HG02981 (cell line): ENCODE results near the gene PTEN.
"Not testable (repeated sequence)": the region's sequence is repeated elsewhere in the genome, so short reads cannot be mapped to it uniquely, and the experiment has no call there.

ENCODE experiments used
- ATAC-seq: cut with Tn5 transposase; IDR thresholded peaks from one replicate; pipeline ENCODE4 v1.9.1; 2021; ENCODE audit warnings: mild to moderate bottlenecking, moderate library complexity; ENCODE audit not compliant: unreplicated experiment

PTEN gene

DNA sequence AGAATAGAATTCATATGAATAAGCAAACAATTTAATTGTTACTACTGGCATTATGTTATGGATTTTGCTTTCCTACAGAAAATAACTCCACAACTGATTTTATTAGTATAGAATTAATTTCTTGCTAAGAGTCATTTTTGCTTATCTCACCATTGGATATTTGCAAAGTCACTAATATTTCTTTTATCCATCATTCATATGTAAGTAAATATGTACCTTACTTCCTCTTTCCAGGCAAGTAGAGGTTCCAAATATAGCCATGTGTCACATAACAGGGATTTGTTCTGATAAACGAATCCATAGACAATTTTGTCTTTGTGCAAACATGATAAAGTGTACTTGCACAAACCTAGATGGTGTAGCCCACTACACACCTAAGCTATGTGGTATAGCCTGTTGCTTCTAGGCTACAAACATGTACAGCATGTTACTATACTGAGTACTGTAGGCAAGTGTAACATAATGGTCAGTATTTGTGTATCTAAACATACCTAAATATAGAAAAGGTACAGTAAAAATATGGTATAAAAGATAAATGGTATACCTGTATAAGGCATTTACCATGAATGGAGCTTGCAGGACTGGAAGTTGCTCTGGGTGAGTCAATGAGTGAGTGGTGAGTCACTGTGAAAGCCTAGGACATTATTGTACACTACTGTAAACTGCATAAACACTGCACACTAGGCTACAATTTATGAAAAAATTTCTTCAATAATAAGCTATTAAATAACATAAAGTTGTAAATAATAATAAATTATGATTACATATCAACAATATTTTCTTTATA, 18.4 kb upstream of the PTEN start:
- no peak for ATAC-seq

GRCh38 chr10:87845624-87845998, 17.8 kb upstream of the PTEN start:
- no peak for ATAC-seq

DNA sequence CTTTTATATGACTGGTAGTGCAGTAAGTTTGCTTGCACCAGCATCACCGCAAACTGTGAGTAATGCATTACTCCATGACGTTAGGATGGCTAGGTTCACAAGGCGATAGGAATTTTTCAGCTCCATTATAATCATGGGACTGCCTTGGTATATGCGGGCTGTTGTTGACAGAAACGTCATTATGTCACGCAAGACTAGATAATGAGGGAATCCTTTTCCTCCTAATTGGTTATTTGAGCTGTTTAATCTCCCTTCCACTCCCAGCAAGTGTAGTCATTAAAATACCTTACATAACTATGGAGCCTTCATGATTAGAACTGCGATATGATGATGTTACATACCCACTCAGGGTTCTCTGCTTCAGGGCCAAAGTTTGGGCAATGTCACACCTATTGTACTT, 17.4 kb upstream of the PTEN start:
- no peak for ATAC-seq

- not testable (repeated sequence) for ATAC-seq
These were observed 16.7 kb upstream of the PTEN start for GRCh38 chr10:87846711-87847110.

DNA sequence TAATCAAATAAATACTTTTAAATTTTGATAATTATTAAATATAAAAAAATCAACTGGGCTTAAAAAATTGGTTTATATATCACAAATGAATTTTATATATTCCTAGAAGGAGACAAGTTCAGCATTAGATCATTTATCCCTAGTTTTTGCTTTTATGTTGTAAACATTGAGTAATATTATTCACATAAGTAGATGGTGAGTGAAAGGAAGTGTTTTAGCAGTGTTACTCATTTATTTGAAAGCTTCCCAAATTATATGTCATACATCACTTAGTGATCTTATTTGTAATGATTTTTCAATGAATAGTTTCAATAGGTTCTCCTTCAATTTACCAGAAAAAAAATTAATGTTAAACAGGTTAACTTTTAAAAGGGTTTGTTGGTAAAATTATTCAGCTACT, 15.9 kb upstream of the PTEN start:
- ATAC-seq = no peak

DNA sequence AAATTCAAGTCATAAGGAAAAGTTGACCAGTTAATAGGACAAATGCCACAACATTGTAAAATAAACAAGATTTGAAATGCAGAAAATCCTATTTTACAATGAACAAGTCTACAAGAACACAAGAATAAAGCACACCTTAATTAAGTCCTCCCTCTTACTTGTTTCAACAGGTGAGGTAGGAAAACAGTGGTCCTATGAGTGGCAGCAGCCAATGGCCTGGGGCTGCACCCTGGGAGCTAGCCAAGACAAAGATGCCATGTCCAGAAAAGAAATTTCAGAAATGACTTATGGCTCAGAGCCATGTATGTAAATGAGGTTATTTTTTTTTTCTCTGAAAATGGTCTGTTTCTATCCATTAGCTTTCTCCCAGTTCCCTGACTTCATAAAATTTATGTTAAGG, 14.4 kb upstream of the PTEN start:
- no peak for ATAC-seq

- peak; percentile 53 for ATAC-seq
These were observed 12.7 kb upstream of the PTEN start for GRCh38 chr10:87850742-87851205.

DNA sequence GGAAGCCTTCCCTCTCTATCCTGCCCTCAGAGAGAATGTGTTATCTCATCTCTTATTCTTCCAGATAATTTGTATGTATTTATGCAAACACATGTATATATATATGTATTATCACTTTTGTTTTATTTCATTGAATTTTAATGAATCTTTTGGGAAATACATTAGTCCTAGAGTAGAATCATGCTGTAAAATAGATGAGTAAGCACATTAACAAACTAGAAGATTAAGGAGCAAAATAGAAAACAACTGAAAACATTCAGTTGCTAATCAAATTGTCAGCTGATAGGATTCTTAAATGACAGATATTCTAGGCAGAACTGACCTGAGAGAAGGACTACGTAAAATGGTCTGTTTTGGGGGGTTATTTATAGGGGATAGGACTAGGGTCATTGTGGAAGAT, 11.3 kb upstream of the PTEN start:
- ATAC-seq = no peak

- ATAC-seq = not testable (repeated sequence)
These were observed 8.2 kb upstream of the PTEN start for GRCh38 chr10:87855247-87855646.

- ATAC-seq = not testable (repeated sequence)
These were observed 7.8 kb upstream of the PTEN start for GRCh38 chr10:87855665-87856064.

DNA sequence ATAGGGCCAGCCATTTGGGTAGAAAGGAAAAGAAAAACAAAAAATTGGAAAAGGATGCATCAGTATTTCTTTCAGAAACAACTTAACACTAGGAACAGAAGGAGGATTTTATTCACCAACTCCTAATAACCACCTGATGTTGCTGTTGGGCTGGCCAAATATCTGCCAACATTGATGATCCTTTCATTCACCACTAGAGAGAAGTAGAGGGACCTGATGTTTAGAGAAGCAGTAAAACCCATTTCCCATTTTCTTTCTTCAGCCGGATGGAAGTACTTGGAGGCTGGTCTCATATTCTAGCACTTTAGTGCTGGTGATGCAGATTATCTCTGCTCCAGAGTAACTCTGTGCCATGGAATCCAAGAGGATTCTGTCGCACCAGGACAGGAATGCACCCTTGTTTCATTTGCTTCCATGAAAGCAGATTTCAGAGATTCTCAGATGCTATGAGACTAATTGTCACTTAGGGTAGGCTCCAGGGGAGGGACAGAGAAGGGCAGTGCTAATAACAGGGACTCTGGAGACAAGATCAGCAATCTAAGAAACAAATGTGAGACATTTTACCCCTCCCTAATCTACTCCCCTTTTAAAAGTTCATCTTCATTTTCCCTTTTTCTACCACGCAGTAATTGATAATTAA, 3.1 kb upstream of the PTEN start:
- no peak for ATAC-seq

GRCh38 chr10:87860816-87861403, 2.5 kb upstream of the PTEN start:
- ATAC-seq = no peak

GRCh38 chr10:87861566-87861952, 1.9 kb upstream of the PTEN start:
- peak; percentile 15 for ATAC-seq

DNA sequence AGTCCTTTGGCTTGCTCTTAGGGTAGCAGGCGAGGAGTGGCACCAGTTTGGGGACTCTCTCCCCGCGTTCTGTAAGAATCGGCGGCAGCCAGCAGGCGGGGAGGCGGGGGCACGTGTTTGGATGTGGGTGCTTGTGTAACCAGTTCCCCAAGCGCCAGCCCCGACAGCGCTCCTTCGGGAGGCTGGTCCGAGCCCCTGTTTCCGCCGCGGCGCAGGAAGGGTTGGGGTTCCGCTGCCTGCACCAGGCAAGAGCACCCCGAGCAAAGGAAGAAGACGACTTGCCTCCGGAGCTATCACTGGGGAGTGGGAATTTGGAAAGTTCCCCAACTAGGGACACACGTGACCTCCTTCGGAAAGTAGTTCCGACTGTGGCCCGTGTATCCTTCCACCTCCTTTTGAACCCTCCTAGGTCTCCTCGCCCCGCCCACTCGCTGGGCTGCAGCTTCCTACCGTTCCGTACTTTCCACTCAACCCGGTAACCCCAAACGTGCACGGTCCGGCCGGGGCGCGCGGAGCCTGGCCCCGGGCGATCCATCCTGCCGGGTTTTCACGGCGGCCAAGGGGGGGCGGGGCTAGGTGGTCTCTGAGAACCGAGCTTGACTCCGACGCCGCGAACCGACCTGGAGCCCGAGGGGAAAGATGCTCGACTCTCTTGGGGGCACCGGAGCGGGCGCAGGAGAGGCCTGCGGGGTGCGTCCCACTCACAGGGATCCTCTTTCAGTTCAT, 1.3 kb upstream of the PTEN start:
- peak; percentile 45 for ATAC-seq

DNA sequence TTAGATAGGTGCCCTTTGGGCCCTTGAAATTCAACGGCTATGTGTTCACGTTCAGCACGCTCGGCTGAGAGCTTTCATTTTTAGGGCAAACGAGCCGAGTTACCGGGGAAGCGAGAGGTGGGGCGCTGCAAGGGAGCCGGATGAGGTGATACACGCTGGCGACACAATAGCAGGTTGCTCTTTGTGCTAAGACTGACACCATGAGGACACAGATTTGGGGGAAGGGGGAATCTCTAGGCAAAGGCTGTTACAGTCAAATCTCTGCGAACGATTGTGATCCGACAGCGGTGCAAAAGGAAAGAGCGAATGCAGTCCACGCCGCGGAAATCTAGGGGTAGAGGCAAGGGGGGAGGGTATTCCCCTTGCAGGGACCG, 759 bp upstream of the PTEN start:
- ATAC-seq = peak; percentile 13

DNA sequence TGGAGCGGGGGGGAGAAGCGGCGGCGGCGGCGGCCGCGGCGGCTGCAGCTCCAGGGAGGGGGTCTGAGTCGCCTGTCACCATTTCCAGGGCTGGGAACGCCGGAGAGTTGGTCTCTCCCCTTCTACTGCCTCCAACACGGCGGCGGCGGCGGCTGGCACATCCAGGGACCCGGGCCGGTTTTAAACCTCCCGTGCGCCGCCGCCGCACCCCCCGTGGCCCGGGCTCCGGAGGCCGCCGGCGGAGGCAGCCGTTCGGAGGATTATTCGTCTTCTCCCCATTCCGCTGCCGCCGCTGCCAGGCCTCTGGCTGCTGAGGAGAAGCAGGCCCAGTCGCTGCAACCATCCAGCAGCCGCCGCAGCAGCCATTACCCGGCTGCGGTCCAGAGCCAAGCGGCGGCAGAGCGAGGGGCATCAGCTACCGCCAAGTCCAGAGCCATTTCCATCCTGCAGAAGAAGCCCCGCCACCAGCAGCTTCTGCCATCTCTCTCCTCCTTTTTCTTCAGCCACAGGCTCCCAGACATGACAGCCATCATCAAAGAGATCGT, 598 bp downstream of the PTEN start:
- not testable (repeated sequence) for ATAC-seq

DNA sequence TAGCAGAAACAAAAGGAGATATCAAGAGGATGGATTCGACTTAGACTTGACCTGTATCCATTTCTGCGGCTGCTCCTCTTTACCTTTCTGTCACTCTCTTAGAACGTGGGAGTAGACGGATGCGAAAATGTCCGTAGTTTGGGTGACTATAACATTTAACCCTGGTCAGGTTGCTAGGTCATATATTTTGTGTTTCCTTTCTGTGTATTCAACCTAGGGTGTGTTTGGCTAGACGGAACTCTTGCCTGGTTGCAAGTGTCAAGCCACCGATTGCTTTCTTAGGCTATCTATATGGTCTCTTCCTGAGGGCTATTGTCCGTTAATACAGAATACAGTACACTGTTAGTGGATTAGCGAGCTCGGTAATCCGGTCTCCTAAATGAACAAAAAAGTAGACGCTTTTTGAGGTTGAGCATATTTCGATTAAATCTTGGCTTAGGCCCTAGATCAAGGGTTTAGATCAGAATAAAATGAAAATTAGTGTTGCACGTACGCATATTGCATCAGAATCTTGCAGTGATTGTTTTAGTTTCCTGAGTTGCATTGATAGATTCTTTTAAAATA, 1.2 kb downstream of the PTEN start:
- ATAC-seq = no peak

- ATAC-seq = no peak
These were observed 1.9 kb downstream of the PTEN start for GRCh38 chr10:87865241-87865881.

GRCh38 chr10:87866412-87866974, 3.1 kb downstream of the PTEN start:
- ATAC-seq = no peak

- ATAC-seq = no peak
These were observed 4.0 kb downstream of the PTEN start for GRCh38 chr10:87867453-87867852.
